ENCODE results near the gene PYROXD2.
"Not testable (repeated sequence)": the region's sequence is repeated elsewhere in the genome, so short reads cannot be mapped to it uniquely, and the experiment has no call there.

Gene PYROXD2

DNA sequence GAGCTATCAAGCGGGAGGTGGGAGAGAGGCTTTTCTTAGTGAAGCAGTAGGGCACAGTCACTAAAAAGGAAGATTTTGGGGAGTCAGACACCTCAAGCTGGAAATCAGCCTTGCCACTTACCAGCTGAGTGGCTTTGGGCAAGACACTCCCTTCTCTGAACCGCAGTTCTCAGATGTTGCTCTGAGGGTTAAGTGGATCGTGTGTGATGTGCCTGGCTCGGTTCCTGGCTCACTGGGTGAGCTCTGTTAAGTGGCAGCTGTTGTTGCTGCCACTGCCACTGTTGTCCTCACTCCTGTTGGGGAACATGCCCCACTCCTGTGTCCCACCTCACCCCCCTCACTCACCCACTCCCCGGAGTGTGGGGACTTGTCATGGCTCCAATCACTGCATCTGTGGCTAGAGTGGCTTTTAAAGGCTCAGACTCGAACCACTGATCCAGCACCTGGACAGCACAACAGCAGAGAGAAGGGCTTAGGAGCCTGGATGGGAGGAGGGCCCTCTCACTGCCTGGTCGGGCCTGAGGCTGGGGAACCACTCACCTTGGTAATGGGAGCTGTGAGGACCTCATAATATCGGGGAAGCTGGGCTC is 20.0 kb downstream of the PYROXD2 start:
- FAIRE-seq, result no peak
- DNase-seq (ENCODE audit: low spot score), result no peak

DNA sequence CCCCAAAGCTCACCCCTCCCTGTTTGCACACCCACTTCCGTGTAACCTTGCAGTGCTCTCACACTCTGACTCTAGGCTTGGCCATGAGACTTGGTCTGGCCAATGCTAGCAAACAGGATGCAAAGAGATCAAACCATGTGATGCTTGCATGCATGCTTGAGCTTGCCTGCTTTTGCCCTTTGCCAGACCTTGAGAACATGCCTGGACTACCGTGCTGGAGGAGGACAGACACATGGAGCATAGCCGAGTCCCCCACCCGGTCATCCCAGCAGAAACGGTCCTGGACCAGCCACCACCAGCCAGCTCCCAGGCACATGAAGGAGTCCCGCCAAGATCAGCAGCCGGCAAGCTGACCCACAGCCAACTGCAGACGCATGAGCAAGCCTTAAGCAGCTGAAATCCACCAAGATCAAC is 23.4 kb downstream of the PYROXD2 start:
- DNase-seq (ENCODE audit: low spot score), result no peak
- no peak for FAIRE-seq

DNA sequence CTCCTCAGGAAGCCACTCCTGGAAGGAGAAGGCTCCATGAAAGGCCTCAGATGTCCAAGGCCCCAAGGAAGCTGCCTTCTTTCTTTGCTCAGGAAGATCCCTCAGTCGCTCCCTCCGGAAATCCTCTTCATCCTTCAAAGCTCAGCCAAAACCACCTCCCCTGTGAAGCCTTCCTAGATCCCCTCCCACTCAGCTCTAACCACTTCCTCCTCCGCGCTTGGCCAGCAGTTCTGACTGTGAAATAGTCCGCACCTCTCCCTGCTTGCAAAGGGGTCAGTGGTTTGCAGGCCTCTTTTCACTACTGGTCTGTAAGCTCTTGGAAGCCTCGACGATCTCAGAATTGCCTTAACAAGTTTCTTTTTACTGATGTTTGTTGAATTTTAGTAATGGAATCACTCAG is 23.9 kb downstream of the PYROXD2 start:
- no peak for FAIRE-seq
- DNase-seq (ENCODE audit: low spot score), result no peak

- no peak for DNase-seq (ENCODE audit: low spot score)
- no peak for FAIRE-seq
Measured at GRCh38 chr10:98390406-98390805, 24.6 kb downstream of the PYROXD2 start.

GRCh38 chr10:98389398-98389797 is 25.6 kb downstream of the PYROXD2 start:
- FAIRE-seq, result no peak
- DNase-seq (ENCODE audit: low spot score), result no peak

DNA sequence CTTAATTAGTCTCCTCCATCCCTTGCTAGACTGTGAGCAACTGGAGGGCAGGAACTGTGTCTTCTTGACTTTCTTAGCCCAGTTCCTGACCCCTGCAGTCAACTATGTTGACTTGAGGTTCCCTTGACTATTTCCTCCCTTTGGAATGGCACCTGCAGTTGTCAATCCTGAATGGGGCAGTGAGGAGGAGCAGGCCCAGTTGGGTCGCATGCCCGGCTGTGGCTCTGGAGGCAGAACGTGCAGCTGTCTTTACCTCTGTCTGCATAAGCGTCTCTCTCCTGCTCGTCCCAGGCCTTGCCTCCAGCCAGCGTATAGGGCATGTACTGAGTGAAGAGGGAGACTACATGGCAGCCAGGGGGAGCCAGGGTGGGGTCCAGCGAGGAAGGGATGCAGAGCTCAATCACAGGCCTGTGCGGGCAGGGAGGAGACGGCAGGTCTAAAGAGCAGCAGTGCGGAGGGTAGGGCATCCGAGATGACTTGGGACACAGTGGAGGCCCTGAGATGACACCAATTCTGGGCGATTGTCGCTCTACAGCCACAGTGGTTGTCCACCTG is 26.8 kb downstream of the PYROXD2 start:
- FAIRE-seq, result no peak
- DNase-seq (ENCODE audit: low spot score), result no peak

DNA sequence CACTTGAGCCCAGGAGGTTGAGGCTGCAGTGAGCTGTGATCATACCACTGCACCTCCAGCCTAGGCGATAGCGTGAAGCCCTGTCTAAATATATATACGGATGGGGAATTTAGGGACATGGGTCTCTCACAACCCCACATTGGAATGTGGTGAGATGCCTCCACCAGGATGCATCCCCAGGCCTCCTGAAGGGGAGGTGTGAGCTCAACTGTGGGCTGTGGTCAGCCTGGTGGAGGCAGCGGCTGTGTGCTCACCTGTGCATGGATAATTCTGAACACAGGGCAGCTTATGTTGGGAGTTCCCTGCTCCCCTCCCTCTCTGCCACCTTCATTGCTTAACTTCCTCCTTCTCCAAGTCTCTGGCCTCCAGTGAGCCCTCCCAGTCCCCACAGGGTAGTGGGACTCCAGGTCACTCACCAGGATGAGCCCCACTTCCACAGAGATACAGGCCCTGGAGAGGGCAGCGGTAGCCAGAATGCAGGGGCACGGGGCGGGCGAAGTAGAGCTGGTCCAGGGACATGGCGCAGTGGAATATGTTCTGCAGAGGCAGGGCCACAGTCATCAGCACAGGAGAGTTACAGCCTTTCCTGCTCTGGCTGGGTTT is 30.4 kb downstream of the PYROXD2 start:
- FAIRE-seq (no peak), DNase-seq (ENCODE audit: low spot score) (no peak)

- no peak for DNase-seq (ENCODE audit: low spot score)
- FAIRE-seq, result no peak
Measured at GRCh38 chr10:98383869-98384268, 31.1 kb downstream of the PYROXD2 start.

DNA sequence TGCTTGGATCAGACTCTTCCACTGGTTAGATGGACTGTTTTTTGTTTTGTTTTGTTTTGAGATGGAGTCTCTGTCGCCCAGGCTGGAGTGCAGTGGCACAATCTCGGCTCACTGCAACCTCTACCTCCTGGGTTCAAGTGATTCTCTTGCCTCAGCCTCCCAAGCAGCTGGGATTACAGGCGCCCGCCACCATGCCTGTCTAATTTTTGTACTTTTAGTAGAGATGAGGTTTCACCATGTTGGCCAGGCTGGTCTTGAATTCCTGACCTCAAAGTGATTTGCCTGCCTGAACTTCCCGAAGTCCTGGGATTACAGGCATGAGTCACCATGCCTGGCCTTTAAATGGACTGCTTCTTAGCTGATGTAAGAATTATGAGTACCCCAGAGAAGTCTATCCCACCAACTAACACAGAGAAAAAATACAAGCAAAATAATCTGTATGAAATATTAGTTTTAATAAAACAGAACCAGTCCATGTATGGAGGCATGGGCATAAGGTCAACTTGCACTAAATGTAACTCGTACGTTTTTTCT is 31.8 kb downstream of the PYROXD2 start:
- not testable (repeated sequence) for FAIRE-seq; DNase-seq (ENCODE audit: low spot score)

DNA sequence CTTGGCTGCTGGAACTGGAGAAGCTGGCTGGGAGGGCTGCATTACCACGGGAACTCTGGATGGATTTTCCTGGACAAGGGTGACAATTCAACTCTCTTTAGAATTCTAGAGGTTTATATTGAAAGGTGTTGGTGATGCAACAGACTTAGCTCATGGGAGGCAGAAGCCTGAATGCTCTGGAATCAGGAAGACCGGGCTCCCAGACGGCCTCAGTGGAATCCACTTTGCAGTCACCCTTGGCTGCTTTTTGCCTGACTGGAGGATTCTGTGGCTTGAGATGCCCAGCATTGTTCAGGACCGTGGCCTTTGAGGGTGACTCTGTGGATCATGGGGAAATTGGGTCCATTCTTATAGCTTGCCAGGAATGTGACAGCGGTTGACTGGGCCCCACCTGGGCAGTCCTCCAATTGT is 32.3 kb downstream of the PYROXD2 start:
- FAIRE-seq (no peak), DNase-seq (ENCODE audit: low spot score) (no peak)

DNA sequence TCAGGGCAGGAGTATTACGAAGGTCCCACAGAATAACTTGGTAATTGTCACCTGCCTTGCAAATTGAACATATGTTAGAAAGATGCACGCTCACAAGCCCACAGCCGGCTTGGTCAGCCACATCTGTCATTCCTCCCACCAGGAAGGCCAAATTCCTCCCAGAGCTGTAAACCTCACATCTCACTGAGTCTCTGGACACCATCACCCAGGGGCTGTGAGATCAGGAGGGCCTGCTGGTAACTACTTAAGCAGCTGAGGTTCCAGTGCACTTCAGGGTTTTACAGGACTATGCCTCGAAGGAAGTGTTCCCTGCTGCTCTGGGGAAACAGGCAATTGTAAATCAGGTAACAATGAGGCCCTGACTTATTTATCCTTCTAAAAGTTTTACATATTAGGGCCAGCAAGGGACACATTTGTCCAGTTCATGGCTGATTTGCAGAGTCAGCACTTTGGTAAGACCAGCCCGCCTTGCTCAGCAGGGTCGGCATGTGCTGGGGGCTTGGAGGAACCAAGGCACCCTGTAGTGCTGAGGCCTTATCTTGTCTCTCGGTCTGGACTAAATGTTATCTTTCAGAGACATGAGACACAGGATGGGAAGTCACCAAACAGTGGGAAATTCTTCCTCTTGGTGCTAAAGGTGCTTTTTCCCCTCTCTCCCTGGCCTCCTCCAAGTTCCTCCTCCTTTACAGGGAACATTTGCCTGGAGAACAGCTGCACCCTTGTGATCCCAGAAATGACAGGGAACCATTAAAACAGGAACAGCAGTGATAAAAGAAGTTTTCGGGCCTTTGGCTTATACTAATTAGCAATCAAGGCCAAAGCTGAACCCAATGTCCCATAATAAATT is 34.3 kb downstream of the PYROXD2 start:
- no peak for FAIRE-seq
- no peak for DNase-seq (ENCODE audit: low spot score)

- no peak for FAIRE-seq
- no peak for DNase-seq (ENCODE audit: low spot score)
Measured at GRCh38 chr10:98378722-98379121, 36.3 kb downstream of the PYROXD2 start.

- DNase-seq (ENCODE audit: low spot score) (no peak), FAIRE-seq (peak; percentile 23)
Measured at GRCh38 chr10:98377536-98377935, 37.4 kb downstream of the PYROXD2 start.

- no peak for DNase-seq (ENCODE audit: low spot score)
- no peak for FAIRE-seq
Measured at GRCh38 chr10:98377001-98377400, 38.0 kb downstream of the PYROXD2 start.

DNA sequence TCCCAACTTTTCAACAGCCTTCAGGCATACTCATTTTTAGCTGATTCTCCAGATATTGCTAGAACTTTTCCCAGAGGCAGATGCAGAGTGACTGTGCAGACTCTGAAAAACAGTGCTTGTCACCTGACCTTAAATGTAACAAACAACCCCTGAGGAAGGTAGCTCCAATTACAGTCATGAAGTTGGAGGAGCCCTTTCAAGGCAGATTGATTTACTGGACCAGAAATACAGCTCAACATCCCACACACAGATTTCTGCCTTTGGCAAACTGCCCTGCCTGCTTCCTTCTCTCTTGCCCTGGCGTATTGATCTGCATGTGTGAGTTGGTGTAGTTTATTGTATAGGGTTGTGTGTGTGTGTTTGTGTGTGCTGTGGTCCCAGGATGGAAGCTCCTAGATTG is 38.5 kb downstream of the PYROXD2 start:
- FAIRE-seq, result no peak
- no peak for DNase-seq (ENCODE audit: low spot score)

GRCh38 chr10:98374217-98374985 is 40.6 kb downstream of the PYROXD2 start:
- FAIRE-seq (no peak), DNase-seq (ENCODE audit: low spot score) (peak; percentile 50)

DNA sequence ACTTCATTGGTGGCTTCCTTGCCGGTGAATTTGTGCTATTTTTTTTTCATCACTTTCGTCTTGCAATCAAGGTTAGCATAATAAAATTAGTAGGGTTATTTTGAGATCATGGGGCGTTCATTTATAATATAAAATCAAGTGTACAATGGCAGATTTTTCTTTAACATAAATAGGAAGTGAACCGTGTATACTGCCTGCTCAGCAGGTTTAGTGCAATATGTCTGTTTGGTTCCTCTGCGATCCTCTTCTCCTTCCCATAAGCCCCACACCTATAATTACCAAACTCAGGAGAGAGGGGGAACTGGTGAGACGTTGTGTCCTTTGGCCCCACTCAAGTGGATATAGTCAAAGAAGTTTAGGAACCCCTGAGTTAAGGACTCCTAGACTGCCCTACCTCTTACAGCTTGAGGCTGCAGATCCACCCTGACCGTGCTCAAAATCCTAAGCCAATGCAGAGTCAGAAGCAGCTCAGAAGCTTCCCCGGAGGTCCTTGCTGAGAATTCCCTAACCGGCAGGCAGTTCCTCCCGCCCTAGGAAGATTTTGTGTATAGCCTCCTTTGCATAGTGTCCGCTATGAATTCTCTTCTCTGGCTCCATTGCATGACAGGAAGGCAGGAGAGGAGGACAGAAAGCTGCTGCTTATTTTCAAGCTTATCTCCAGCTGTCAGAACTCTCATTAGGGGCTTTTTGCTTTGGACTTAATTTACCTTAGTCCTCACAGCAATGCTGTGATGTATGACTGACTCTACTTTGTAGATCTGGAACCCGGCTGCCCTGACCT is 41.5 kb downstream of the PYROXD2 start:
- DNase-seq (ENCODE audit: low spot score) (no peak), FAIRE-seq (no peak)

DNA sequence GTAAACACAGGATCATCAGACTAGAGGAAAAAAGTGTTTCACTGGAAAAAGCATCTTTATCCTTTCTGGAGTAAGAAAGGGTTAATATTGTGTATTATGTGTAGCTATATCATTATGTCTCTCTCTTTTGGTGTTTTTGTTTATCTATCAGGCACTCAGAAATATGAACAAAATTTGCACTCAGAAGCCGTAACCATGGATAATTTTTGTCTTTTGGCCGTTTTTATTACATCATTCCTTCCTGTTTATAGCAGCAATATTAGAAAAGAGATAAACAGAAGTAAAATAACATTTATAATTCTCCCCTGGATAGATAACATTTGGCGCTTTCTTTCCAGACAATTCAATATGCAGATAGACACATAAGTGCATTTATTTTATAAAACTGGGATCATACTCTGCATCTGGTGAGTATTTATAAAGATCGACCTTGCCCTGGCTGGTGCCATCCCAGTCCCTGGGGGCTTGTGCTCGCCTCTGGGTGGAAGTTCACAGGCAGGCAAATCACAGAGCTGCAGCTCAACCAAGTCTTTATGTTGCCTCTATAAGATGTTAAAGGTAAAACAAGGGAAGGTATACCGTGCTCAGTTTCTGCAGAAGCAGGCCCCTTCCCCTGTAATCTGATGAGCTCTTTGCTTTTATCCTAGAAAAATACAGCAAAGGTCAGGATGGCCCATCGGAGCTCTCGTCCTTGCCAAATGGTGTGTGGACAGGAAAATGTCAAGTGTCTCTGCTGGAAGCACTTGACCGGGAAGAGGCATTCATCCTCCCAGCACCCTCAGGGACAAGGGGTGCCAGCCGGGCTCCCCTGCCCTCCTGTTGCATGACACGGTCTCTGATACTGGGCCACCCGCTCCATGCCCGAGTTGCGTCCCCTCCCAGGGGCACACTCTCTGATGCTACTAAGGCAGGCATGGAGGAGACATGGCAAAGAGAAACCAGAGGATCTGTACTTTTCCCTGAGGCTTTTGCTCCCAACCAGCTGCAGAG is 43.9 kb downstream of the PYROXD2 start:
- DNase-seq (ENCODE audit: low spot score) (no peak), FAIRE-seq (no peak)

GRCh38 chr10:98369801-98370200 is 45.2 kb downstream of the PYROXD2 start:
- no peak for DNase-seq (ENCODE audit: low spot score)
- FAIRE-seq, result no peak
